A673 (cell line): ENCODE results near the gene PCDHB3.

Source experiments
- EZH2 ChIP-seq: fragments of 200-600 bp; sonication (generic); IDR thresholded peaks from 2 replicates; pipeline ENCODE4 v1.6.1; 2017; ENCODE audit warnings: borderline replicate concordance, low read depth, mild to moderate bottlenecking, mixed read lengths, antibody characterized with exemption, low read length; ENCODE audit not compliant: poor library complexity, severe bottlenecking
- TF ChIP-seq, protein P1 (sequence below): fragments of 300-800, 200-600 bp; sonication (generic); conservative IDR thresholded peaks from 2 replicates; pipeline ENCODE4 v1.5.1; 2017; ENCODE audit warnings: low read depth, mild to moderate bottlenecking, antibody characterized with exemption, low read length, moderate library complexity, mixed read lengths

- TF ChIP-seq, protein P1, sequence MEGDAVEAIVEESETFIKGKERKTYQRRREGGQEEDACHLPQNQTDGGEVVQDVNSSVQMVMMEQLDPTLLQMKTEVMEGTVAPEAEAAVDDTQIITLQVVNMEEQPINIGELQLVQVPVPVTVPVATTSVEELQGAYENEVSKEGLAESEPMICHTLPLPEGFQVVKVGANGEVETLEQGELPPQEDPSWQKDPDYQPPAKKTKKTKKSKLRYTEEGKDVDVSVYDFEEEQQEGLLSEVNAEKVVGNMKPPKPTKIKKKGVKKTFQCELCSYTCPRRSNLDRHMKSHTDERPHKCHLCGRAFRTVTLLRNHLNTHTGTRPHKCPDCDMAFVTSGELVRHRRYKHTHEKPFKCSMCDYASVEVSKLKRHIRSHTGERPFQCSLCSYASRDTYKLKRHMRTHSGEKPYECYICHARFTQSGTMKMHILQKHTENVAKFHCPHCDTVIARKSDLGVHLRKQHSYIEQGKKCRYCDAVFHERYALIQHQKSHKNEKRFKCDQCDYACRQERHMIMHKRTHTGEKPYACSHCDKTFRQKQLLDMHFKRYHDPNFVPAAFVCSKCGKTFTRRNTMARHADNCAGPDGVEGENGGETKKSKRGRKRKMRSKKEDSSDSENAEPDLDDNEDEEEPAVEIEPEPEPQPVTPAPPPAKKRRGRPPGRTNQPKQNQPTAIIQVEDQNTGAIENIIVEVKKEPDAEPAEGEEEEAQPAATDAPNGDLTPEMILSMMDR = no peak
- TF ChIP-seq EZH2 = no peak
Measured at GRCh38 chr5:141119250-141119649, 19.0 kb downstream of the PCDHB3 start.
